Measurements from ENCODE around the gene ITGAE. TPM values are rescaled to one million over a fixed set of nuclear protein-coding genes. Genes with fewer than 3 reads are reported as not detected.

ITGAE gene
- total and polyA plus RNA-seq, 2 experiments from 2014 or later = 11.7 to 44.9 TPM

GRCh38 chr17:3712811-3713463 is 88.1 kb downstream of the ITGAE start (continued):
- TF ChIP-seq NANOG (IDR thresholded peaks at IDR 0.05; ENCODE audit: borderline replicate concordance) = no peak
- no peak for TF ChIP-seq POLR2AphosphoS5 (IDR thresholded peaks at IDR 0.05; ENCODE audit: low read depth)
- no peak for TF ChIP-seq ETS1 (IDR thresholded peaks at IDR 0.05)
- TF ChIP-seq JUNB (IDR thresholded peaks at IDR 0.05; ENCODE audit: unreplicated experiment) = no peak

DNA sequence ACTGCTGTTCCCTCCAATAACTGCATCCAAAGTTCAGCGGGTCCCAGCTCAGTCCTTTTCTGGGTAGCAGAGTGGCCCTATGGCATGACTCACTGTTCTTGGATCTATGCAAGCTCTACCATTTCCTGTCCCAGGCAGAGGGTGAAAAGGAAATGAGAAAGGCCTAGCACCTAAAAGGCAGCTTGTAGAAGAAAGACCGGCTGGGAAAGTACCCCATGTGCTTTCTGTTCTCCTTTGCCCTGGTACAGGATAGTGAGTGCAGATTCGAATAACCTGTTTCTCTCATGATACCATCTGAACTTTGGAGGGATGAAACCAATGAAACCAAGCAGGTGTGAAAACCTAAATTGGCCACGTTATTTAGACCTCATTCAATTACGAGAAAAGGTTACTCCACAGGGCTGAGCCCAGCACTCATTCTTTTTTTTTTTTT is 90.0 kb downstream of the ITGAE start:
- Mint-ChIP-seq H3K36me3 (ENCODE audit: low read depth) (peaks cover 18% of the 10 kb centered on the region), H3K9me3 (no peaks in the 10 kb centered on the region), H3K4me1 (no peaks in the 10 kb centered on the region; the same call in 1 of the 3 replicates), H3K27me3 (ENCODE audit: insufficient read depth, low read depth, poor library complexity) (peaks cover 5% of the 10 kb centered on the region), H3K27ac (no peak overlapping the region), H3K4me3 (no peak overlapping the region)
- Histone ChIP-seq H4K20me1 (replicated peaks; ENCODE audit: insufficient read depth) (peaks cover 5% of the 10 kb centered on the region; the same call in 1 of the 2 replicates), H3F3A (replicated peaks; ENCODE audit: low read depth) (no peaks in the 10 kb centered on the region), H2AFZ (no peak overlapping the region), H3K9me2 (ENCODE audit: insufficient read depth) (no peaks in the 10 kb centered on the region), H3K4me2 (no peak overlapping the region), H3K79me2 (replicated peaks; ENCODE audit: insufficient read depth) (no peaks in the 10 kb centered on the region), H3K27me3 (ENCODE audit: insufficient read depth) (no peaks in the 10 kb centered on the region), H3K4me1 (ENCODE audit: insufficient read depth) (no peaks in the 10 kb centered on the region), H3K36me3 (ENCODE audit: insufficient read depth) (no peaks in the 10 kb centered on the region; the same call in none of the 2 replicates), H3K4me3 (no peak overlapping the region), H3K27ac (ENCODE audit: low read depth) (peak overlapping the region; percentile 56)
- ATAC-seq = no peak
- DNase-seq (ENCODE audit: low spot score) = peak; percentile 41
- TF ChIP-seq ZNF331 (CRISPR knock-in tag; IDR thresholded peaks at IDR 0.05; ENCODE audit: low read depth) (no peak), ZNF114 (CRISPR knock-in tag; IDR thresholded peaks at IDR 0.05) (no peak), ZNF462 (CRISPR knock-in tag; IDR thresholded peaks at IDR 0.05) (no peak), ETS1 (IDR thresholded peaks at IDR 0.05) (no peak), EZH2 (IDR thresholded peaks at IDR 0.05; ENCODE audit: low read depth, unreplicated experiment) (no peak), POLR2AphosphoS5 (IDR thresholded peaks at IDR 0.05; ENCODE audit: low read depth) (no peak)
- TF ChIP-seq, protein P1, sequence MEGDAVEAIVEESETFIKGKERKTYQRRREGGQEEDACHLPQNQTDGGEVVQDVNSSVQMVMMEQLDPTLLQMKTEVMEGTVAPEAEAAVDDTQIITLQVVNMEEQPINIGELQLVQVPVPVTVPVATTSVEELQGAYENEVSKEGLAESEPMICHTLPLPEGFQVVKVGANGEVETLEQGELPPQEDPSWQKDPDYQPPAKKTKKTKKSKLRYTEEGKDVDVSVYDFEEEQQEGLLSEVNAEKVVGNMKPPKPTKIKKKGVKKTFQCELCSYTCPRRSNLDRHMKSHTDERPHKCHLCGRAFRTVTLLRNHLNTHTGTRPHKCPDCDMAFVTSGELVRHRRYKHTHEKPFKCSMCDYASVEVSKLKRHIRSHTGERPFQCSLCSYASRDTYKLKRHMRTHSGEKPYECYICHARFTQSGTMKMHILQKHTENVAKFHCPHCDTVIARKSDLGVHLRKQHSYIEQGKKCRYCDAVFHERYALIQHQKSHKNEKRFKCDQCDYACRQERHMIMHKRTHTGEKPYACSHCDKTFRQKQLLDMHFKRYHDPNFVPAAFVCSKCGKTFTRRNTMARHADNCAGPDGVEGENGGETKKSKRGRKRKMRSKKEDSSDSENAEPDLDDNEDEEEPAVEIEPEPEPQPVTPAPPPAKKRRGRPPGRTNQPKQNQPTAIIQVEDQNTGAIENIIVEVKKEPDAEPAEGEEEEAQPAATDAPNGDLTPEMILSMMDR (conservative IDR thresholded peaks at IDR 0.05; ENCODE audit: low read depth in 2 of 2) = no peak
- TF ChIP-seq, protein P2, sequence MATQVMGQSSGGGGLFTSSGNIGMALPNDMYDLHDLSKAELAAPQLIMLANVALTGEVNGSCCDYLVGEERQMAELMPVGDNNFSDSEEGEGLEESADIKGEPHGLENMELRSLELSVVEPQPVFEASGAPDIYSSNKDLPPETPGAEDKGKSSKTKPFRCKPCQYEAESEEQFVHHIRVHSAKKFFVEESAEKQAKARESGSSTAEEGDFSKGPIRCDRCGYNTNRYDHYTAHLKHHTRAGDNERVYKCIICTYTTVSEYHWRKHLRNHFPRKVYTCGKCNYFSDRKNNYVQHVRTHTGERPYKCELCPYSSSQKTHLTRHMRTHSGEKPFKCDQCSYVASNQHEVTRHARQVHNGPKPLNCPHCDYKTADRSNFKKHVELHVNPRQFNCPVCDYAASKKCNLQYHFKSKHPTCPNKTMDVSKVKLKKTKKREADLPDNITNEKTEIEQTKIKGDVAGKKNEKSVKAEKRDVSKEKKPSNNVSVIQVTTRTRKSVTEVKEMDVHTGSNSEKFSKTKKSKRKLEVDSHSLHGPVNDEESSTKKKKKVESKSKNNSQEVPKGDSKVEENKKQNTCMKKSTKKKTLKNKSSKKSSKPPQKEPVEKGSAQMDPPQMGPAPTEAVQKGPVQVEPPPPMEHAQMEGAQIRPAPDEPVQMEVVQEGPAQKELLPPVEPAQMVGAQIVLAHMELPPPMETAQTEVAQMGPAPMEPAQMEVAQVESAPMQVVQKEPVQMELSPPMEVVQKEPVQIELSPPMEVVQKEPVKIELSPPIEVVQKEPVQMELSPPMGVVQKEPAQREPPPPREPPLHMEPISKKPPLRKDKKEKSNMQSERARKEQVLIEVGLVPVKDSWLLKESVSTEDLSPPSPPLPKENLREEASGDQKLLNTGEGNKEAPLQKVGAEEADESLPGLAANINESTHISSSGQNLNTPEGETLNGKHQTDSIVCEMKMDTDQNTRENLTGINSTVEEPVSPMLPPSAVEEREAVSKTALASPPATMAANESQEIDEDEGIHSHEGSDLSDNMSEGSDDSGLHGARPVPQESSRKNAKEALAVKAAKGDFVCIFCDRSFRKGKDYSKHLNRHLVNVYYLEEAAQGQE (IDR thresholded peaks at IDR 0.05; ENCODE audit: unreplicated experiment) = no peak

Data from GM23338 (cell line).